Activated B cell treated with CpG ODN at 0.5 μM for 24 hours (primary cell): ENCODE results near the gene ANXA6. TPM values are rescaled to one million over a fixed set of nuclear protein-coding genes. Genes with fewer than 3 reads are reported as not detected.

ENCODE experiments used
- ATAC-seq: fragments of 200-7000 bp; cut with Tn5 transposase; one replicate; pipeline ENCODE4 v1.10.0; 2021; ENCODE audit warnings: low read depth, mild to moderate bottlenecking, moderate library complexity
- CTCF ChIA-PET: fragments of 350-600 bp; sonication (Branson Sonifier 250); formaldehyde crosslinking; loops from one replicate; lab custom pipeline; 2021; ENCODE audit warnings: antibody characterized with exemption; lab: Charles Lee
- POLR2A ChIA-PET: fragments of 350-600 bp; sonication (Branson Sonifier 250); formaldehyde crosslinking; loops from one replicate; lab custom pipeline; 2021; ENCODE audit warnings: antibody characterized with exemption; lab: Charles Lee
- DNase-seq: peaks from one replicate; pipeline ENCODE4 v3.0.0; 2022
- H3K27ac Mint-ChIP-seq: one replicate; pipeline ENCODE4 v1.8.0; 2020; ENCODE audit warnings: mixed read lengths
- H3K27me3 Mint-ChIP-seq: one replicate; pipeline ENCODE4 v1.8.0; 2021; ENCODE audit warnings: mixed read lengths
- H3K36me3 Mint-ChIP-seq: one replicate; pipeline ENCODE4 v1.8.0; 2021; ENCODE audit warnings: low read depth, mixed read lengths
- H3K4me1 Mint-ChIP-seq: one replicate; pipeline ENCODE4 v1.8.0; 2021; ENCODE audit warnings: mixed read lengths
- H3K4me3 Mint-ChIP-seq: one replicate; pipeline ENCODE4 v1.8.0; 2020; ENCODE audit warnings: mild to moderate bottlenecking, mixed read lengths
- H3K9me3 Mint-ChIP-seq: one replicate; pipeline ENCODE4 v1.8.0; 2020; ENCODE audit warnings: mixed read lengths
- CTCF ChIP-seq: fragments of 200-600 bp; IDR thresholded peaks from one replicate; pipeline ENCODE4 v1.8.0; 2022; ENCODE audit warnings: antibody characterized with exemption, mild to moderate bottlenecking
- intact Hi-C: fragments of 100-400 bp; cut with micrococcal nuclease; formaldehyde crosslinking; loops from one replicate; pipeline ENCODE4 v1.15.1; 2024
- total RNA-seq: library from RNA; stranded (reverse); gene quantifications from 2 replicates; pipeline ENCODE4 v1.2.3, GENCODE V29; 2022

The ANXA6 gene
- total RNA-seq, 1 donor from 2014 or later: 367 TPM

GRCh38 chr5:151094852-151095245 is 62.7 kb downstream of the ANXA6 start:
- Mint-ChIP-seq H3K9me3 (no peaks in the 10 kb centered on the region), H3K27me3 (no peaks in the 10 kb centered on the region), H3K4me1 (peaks cover 85% of the 10 kb centered on the region), H3K36me3 (peaks cover 12% of the 10 kb centered on the region), H3K27ac (peak overlapping the region; percentile 94), H3K4me3 (peak overlapping the region; percentile 81)
- CTCF ChIA-PET: interaction anchor here (1.4 to 2.8 kb wide), 3 partner anchors 16 to 43 kb away, joined by 3 to 11 read pairs (median 8); no protein-coding TSS in a partner anchor
- intact Hi-C loops: loop anchor here (1.0 kb wide), 3 partner anchors 9 to 35 kb away; partner anchors contain the start of gene TNIP1
- TF ChIP-seq CTCF: no peak
- POLR2A ChIA-PET: interaction anchor here (0.7 to 6.0 kb wide), 5 partner anchors 10 to 35 kb away, joined by 3 to 90 read pairs (median 38); partner anchors contain the start of gene TNIP1
- DNase-seq: no peak
- ATAC-seq: no peak

- peak; percentile 47 for DNase-seq
- Mint-ChIP-seq H3K4me3 (peak overlapping the region; percentile 81), H3K4me1 (peaks cover 79% of the 10 kb centered on the region), H3K36me3 (peaks cover 7% of the 10 kb centered on the region), H3K9me3 (no peaks in the 10 kb centered on the region), H3K27me3 (no peaks in the 10 kb centered on the region), H3K27ac (peak overlapping the region; percentile 94)
- peak; percentile 79 for ATAC-seq
- intact Hi-C loops: loop anchor here (1.0 kb wide), 3 partner anchors 8 to 34 kb away; partner anchors contain the start of gene TNIP1
- ChIA-PET CTCF (interaction anchor here (1.0 to 2.8 kb wide), 5 partner anchors 16 to 144 kb away, joined by 3 to 12 read pairs (median 9); no protein-coding TSS in a partner anchor), POLR2A (interaction anchor here (0.7 to 6.0 kb wide), 12 partner anchors 9 to 159 kb away, joined by 3 to 100 read pairs (median 6); partner anchors contain the start of genes GM2A and TNIP1)
- TF ChIP-seq CTCF: no peak
Observed at GRCh38 chr5:151094030-151094851, 63.3 kb downstream of the ANXA6 start.

GRCh38 chr5:151093476-151093889 is 64.1 kb downstream of the ANXA6 start:
- peak overlapping the region; percentile 94 for H3K27ac Mint-ChIP-seq

GRCh38 chr5:151092762-151093161 is 64.8 kb downstream of the ANXA6 start:
- H3K27me3 Mint-ChIP-seq: no peaks in the 10 kb centered on the region
- H3K9me3 Mint-ChIP-seq: no peaks in the 10 kb centered on the region
- intact Hi-C loops: no loop called here
- DNase-seq (no peak), ATAC-seq (peak; percentile 18)
- H3K4me3 Mint-ChIP-seq: no peak overlapping the region
- H3K27ac Mint-ChIP-seq: peak overlapping the region; percentile 53
- CTCF ChIA-PET: interaction anchor here (0.8 to 2.0 kb wide), 5 partner anchors 23 to 146 kb away, joined by 3 to 12 read pairs (median 4); no protein-coding TSS in a partner anchor
- H3K36me3 Mint-ChIP-seq: no peaks in the 10 kb centered on the region
- POLR2A ChIA-PET: interaction anchor here (0.8 to 5.6 kb wide), 7 partner anchors 13 to 160 kb away, joined by 3 to 100 read pairs (median 5); partner anchors contain the start of genes GM2A and TNIP1
- TF ChIP-seq CTCF: no peak
- H3K4me1 Mint-ChIP-seq: peaks cover 69% of the 10 kb centered on the region

More at GRCh38 chr5:151093476-151093889, 64.1 kb downstream of the ANXA6 start:
- ChIA-PET POLR2A (interaction anchor here (0.5 to 5.6 kb wide), 11 partner anchors 9 to 159 kb away, joined by 3 to 100 read pairs (median 4); partner anchors contain the start of genes GM2A and TNIP1), CTCF (interaction anchor here (0.8 to 2.0 kb wide), 6 partner anchors 15 to 145 kb away, joined by 3 to 12 read pairs (median 4); no protein-coding TSS in a partner anchor)
- H3K9me3 Mint-ChIP-seq: no peaks in the 10 kb centered on the region
- H3K27me3 Mint-ChIP-seq: no peaks in the 10 kb centered on the region
- peak overlapping the region; percentile 81 for H3K4me3 Mint-ChIP-seq
- no peak for TF ChIP-seq CTCF
- H3K4me1 Mint-ChIP-seq: peaks cover 74% of the 10 kb centered on the region
- DNase-seq: no peak
- no peak for ATAC-seq
- intact Hi-C loops: no loop called here
- H3K36me3 Mint-ChIP-seq: no peaks in the 10 kb centered on the region
